NOMO-1 (cell line): ENCODE results near the gene TIMELESS.
A peak's percentile ranks its signal among the peaks of the same experiment; 100 is the strongest.
"Not testable (repeated sequence)": the region's sequence is repeated elsewhere in the genome, so short reads cannot be mapped to it uniquely, and the experiment has no call there.

Experiments used
- DNase-seq, 2 experiments: peaks; one replicate each; lab custom pipeline; 2025; ENCODE audit not compliant: unreplicated experiment in 2 of 2; lab: John Stamatoyannopoulos, UW

Gene TIMELESS

GRCh38 chr12:56410768-56411167, 38.5 kb downstream of the TIMELESS start:
- DNase-seq, result no peak

GRCh38 chr12:56408799-56409417, 40.3 kb downstream of the TIMELESS start:
- DNase-seq, result no peak

- DNase-seq, result not testable (repeated sequence)
Measured at GRCh38 chr12:56404227-56404626, 45.0 kb downstream of the TIMELESS start.

GRCh38 chr12:56401612-56402011, 47.6 kb downstream of the TIMELESS start:
- not testable (repeated sequence) for DNase-seq

- DNase-seq, result not testable (repeated sequence)
Measured at GRCh38 chr12:56401125-56401524, 48.1 kb downstream of the TIMELESS start.

GRCh38 chr12:56399466-56399865, 49.8 kb downstream of the TIMELESS start:
- DNase-seq, result not testable (repeated sequence)

- no peak for DNase-seq
Measured at GRCh38 chr12:56398324-56398723, 50.9 kb downstream of the TIMELESS start.

GRCh38 chr12:56392331-56392730, 56.9 kb downstream of the TIMELESS start:
- no peak for DNase-seq

GRCh38 chr12:56391721-56392120, 57.5 kb downstream of the TIMELESS start:
- no peak for DNase-seq

- no peak for DNase-seq
Measured at GRCh38 chr12:56389412-56389811, 59.8 kb downstream of the TIMELESS start.

GRCh38 chr12:56387152-56387736, 62.0 kb downstream of the TIMELESS start:
- no peak for DNase-seq

GRCh38 chr12:56385873-56386272, 63.4 kb downstream of the TIMELESS start:
- DNase-seq, result no peak

- no peak for DNase-seq
Measured at GRCh38 chr12:56382611-56383010, 66.6 kb downstream of the TIMELESS start.

- no peak for DNase-seq
Measured at GRCh38 chr12:56377989-56378316, 71.3 kb downstream of the TIMELESS start.

GRCh38 chr12:56377310-56377988, 71.8 kb downstream of the TIMELESS start:
- no peak for DNase-seq

GRCh38 chr12:56375598-56376434, 73.4 kb downstream of the TIMELESS start:
- peak; percentile 11 to 31 for DNase-seq

- DNase-seq, result peak in 1 of 2 experiments; percentile 37
Measured at GRCh38 chr12:56374726-56375597, 74.3 kb downstream of the TIMELESS start.

- DNase-seq, result no peak
Measured at GRCh38 chr12:56373515-56373914, 75.7 kb downstream of the TIMELESS start.

- no peak for DNase-seq
Measured at GRCh38 chr12:56366948-56367347, 82.3 kb downstream of the TIMELESS start.
